ENCODE results near the gene FASTKD2.

- TF ChIP-seq CTCF (IDR thresholded peaks at IDR 0.05): no peak
- TF ChIP-seq POLR2A (IDR thresholded peaks at IDR 0.05): no peak
Observed at GRCh38 chr2:206739271-206739670, 26.1 kb upstream of the FASTKD2 start.

All from stomach (tissue), 4 donors.